ENCODE data around the gene SNED1. TPM values are rescaled to one million over a fixed set of nuclear protein-coding genes. Genes with fewer than 3 reads are reported as not detected.
A peak's percentile ranks its signal among the peaks of the same experiment; 100 is the strongest.

Gene SNED1
- total and polyA plus RNA-seq, 8 donors = 2.0 to 106 (median 16.0) TPM

DNA sequence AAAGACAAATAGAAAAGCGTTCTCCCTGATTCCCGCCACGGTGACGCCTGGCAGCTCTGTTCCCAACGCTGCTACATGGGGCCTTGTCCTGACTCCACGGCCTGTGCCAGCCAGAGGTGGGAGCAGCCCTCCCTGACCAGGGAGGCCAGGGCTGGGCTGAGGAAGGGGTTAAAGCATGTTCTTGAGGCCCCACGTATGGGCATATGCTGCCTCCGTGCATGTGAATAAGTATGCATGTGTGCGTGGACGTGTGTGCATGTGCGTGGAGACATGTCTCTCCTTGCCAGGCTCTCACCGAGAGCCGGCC is 1.6 kb upstream of the SNED1 start:
- DNase-seq = no peak
- intact Hi-C loops (cut with DNase I; ENCODE audit: low total_unique reads) = no loop called here
- H3K36me3 ChIP-seq = no peaks in the 10 kb centered on the region
- H3K27me3 ChIP-seq = peaks cover 0 to 16% (median 0%) of the 10 kb centered on the region in 3 donors
- WGBS, 5 donors = 78 to 89% (median 86%) methylated on average over 13 of the region's 13 CpGs
- TF ChIP-seq, protein P1, sequence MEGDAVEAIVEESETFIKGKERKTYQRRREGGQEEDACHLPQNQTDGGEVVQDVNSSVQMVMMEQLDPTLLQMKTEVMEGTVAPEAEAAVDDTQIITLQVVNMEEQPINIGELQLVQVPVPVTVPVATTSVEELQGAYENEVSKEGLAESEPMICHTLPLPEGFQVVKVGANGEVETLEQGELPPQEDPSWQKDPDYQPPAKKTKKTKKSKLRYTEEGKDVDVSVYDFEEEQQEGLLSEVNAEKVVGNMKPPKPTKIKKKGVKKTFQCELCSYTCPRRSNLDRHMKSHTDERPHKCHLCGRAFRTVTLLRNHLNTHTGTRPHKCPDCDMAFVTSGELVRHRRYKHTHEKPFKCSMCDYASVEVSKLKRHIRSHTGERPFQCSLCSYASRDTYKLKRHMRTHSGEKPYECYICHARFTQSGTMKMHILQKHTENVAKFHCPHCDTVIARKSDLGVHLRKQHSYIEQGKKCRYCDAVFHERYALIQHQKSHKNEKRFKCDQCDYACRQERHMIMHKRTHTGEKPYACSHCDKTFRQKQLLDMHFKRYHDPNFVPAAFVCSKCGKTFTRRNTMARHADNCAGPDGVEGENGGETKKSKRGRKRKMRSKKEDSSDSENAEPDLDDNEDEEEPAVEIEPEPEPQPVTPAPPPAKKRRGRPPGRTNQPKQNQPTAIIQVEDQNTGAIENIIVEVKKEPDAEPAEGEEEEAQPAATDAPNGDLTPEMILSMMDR (IDR thresholded peaks at IDR 0.05) = no peak
- TF ChIP-seq EP300 (IDR thresholded peaks at IDR 0.05) (no peak), POLR2A (IDR thresholded peaks at IDR 0.05) (no peak), POLR2AphosphoS5 (IDR thresholded peaks at IDR 0.05) (no peak)
- peak overlapping the region in 2 of 5 donors; percentile 11 to 90 for H3K27ac ChIP-seq
- H3K4me1 ChIP-seq = peaks cover 32 to 72% (median 70%) of the 10 kb centered on the region in 4 donors
- H3K4me3 ChIP-seq = peak overlapping the region in 1 of 4 donors; percentile 2
- no peaks in the 10 kb centered on the region for H3K9me3 ChIP-seq

DNA sequence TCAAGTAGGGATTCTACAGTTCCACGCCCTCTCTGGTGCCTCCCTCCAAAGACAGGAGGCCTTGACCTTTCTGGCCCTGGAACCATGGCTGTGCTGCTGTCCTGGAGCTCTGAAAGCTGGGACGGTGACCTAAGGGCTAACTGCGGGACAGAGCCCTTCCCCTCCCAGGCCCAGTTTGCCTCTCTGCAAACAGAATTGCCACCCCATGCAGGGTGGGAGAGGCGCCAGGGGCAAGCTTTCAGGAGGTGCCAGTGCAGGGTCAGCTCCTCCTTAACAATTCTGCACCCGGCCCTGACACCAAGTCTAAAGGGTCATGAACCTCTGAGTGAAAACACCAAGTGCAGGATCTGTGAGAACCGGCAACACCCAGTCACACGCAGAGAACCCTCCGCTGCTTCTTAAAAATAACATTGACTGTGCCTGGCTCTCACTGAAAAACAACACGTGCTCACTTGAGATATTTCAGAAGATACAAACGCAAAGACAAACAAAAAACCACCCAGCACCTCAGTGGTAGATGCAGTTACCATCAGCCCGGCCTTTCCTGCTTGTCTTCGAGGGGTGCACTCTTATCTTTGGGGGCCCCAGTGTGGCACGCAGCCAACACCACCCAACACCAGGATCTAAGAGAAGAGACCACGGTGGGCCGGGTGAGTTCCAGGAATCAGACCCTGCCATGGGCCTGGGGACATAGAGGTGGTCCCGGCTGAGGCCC is 1.1 kb upstream of the SNED1 start:
- 35 to 54% (median 43%) methylated on average over 14 to 16 of the region's 16 CpGs for WGBS, 5 donors
- Histone ChIP-seq H3K27me3 (peaks cover 0 to 16% (median 0%) of the 10 kb centered on the region in 3 donors), H3K4me1 (peaks cover 27 to 67% (median 65%) of the 10 kb centered on the region in 4 donors), H3K9me3 (no peaks in the 10 kb centered on the region), H3K4me3 (peak overlapping the region; percentile 62 to 78 (median 68)), H3K36me3 (no peaks in the 10 kb centered on the region), H3K27ac (peak overlapping the region in 4 of 5 donors; percentile 83 to 90 (median 84))
- TF ChIP-seq POLR2AphosphoS5 (IDR thresholded peaks at IDR 0.05) (no peak), POLR2A (IDR thresholded peaks at IDR 0.05) (no peak), EP300 (IDR thresholded peaks at IDR 0.05) (no peak)
- TF ChIP-seq, protein P1 (IDR thresholded peaks at IDR 0.05) = no peak
- intact Hi-C loops (cut with DNase I; ENCODE audit: low total_unique reads) = no loop called here
- peak in 1 of 2 donors; percentile 25 for DNase-seq

DNA sequence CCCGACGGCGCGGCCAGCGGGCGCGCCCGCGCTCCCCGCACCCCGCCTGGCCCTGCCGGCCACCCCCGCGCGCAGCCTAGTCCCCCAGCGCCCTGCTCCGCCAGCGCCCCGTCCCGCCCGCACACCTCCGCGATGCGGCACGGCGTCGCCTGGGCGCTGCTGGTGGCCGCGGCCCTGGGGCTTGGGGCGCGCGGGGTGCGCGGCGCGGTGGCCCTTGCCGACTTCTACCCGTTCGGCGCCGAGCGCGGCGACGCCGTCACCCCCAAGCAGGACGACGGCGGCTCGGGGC is 232 bp downstream of the SNED1 start:
- Histone ChIP-seq H3K4me1 (peaks cover 26 to 63% (median 62%) of the 10 kb centered on the region in 4 donors), H3K27me3 (peaks cover 0 to 16% (median 0%) of the 10 kb centered on the region in 3 donors), H3K27ac (peak overlapping the region; percentile 26 to 84 (median 73)), H3K9me3 (peaks cover 5 to 9% (median 5%) of the 10 kb centered on the region in 4 donors), H3K36me3 (peaks cover 0 to 9% (median 7%) of the 10 kb centered on the region in 4 donors), H3K4me3 (peak overlapping the region; percentile 62 to 78 (median 68))
- TF ChIP-seq EP300 (IDR thresholded peaks at IDR 0.05) = no peak
- TF ChIP-seq, protein P1 (IDR thresholded peaks at IDR 0.05) = no peak
- TF ChIP-seq POLR2AphosphoS5 (IDR thresholded peaks at IDR 0.05) = no peak
- no peak for TF ChIP-seq POLR2A (IDR thresholded peaks at IDR 0.05)
- no peak for DNase-seq
- intact Hi-C loops (cut with DNase I; ENCODE audit: low total_unique reads) = no loop called here
- WGBS, 5 donors = 1% methylated on average over 32 to 51 of the region's 51 CpGs; no CpG with 5 or more reads in 2 of the 5 donors

DNA sequence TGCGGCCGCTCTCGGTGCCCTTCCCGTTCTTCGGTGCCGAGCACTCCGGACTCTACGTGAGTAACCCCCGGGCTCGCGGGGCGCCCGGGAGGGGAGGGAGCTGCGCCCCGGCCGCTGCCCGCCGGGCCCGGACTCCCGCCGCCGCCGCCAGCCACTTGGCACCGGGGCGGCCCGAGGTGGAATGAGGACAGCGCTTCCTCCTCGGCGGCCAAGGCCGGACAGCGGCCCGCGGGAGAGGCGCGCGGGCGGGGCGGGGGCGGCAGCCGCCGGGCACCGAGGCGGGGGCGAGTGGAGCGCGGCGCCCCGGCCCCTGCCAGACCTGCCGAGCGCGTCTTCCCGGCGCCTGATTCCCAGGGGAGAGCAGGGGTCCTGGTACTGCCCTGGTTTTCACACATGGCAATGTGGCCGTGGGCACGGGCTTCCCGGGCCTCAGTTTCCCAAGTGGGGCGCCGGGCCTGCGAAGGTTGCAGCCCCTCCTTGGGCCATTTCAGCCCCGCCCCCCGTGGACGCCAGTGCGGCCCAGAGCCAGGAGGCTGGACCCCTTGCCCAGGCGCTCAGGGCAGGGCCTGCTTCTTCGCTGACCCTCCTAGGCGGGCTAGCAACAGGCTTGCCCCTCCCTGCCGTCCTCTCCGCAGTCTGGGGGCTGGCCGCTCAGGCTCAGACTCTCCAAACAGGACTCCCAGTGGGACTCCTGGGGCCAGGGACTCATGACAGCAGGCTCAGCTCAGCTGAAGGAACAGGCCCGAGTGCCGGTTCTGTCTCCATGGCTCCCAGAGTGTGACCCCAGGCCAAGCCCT is 775 bp downstream of the SNED1 start:
- TF ChIP-seq POLR2AphosphoS5 (IDR thresholded peaks at IDR 0.05) (no peak), EP300 (IDR thresholded peaks at IDR 0.05) (no peak), POLR2A (IDR thresholded peaks at IDR 0.05) (no peak)
- TF ChIP-seq, protein P1 (IDR thresholded peaks at IDR 0.05) = no peak
- Histone ChIP-seq H3K27me3 (peaks cover 0 to 16% (median 0%) of the 10 kb centered on the region in 3 donors), H3K9me3 (peaks cover 9 to 15% (median 10%) of the 10 kb centered on the region in 4 donors), H3K36me3 (peaks cover 0 to 13% (median 10%) of the 10 kb centered on the region in 4 donors), H3K4me1 (peaks cover 26 to 63% (median 62%) of the 10 kb centered on the region in 4 donors), H3K27ac (peak overlapping the region; percentile 64 to 84 (median 73)), H3K4me3 (peak overlapping the region; percentile 62 to 78 (median 68))
- WGBS, 5 donors = 11 to 53% (median 12%) methylated on average over 7 to 71 of the region's 71 CpGs
- DNase-seq = peak; percentile 45 to 55
- intact Hi-C loops (cut with DNase I; ENCODE audit: low total_unique reads) = no loop called here
